Activated T-cell treated with anti-CD3 and anti-CD28 coated beads, Interleukin-2, amount 50 U/mL, for 48 hours (primary cell): Measurements from ENCODE around the gene SBF2.
"Not testable (repeated sequence)": the region's sequence is repeated elsewhere in the genome, so short reads cannot be mapped to it uniquely, and the experiment has no call there.

Experiments used
- DNase-seq, 2 experiments: peaks; one replicate each; pipeline ENCODE4 v3.0.0-alpha.2; 2020

SBF2 gene

GRCh38 chr11:10160350-10160749 is 133.7 kb downstream of the SBF2 start:
- DNase-seq: no peak

- DNase-seq: no peak
These were observed 135.6 kb downstream of the SBF2 start for GRCh38 chr11:10158461-10158860.

GRCh38 chr11:10155793-10156490 is 138.1 kb downstream of the SBF2 start:
- DNase-seq: no peak

GRCh38 chr11:10150800-10151199 is 143.2 kb downstream of the SBF2 start:
- no peak for DNase-seq

- DNase-seq: no peak
These were observed 144.5 kb downstream of the SBF2 start for GRCh38 chr11:10149553-10149952.

GRCh38 chr11:10147195-10147594 is 146.8 kb downstream of the SBF2 start:
- DNase-seq: no peak

GRCh38 chr11:10144954-10145353 is 149.1 kb downstream of the SBF2 start:
- DNase-seq: no peak

GRCh38 chr11:10139656-10140055 is 154.4 kb downstream of the SBF2 start:
- DNase-seq: no peak

- DNase-seq: no peak
These were observed 154.9 kb downstream of the SBF2 start for GRCh38 chr11:10139143-10139542.

GRCh38 chr11:10134975-10135481 is 159.0 kb downstream of the SBF2 start:
- DNase-seq: no peak

GRCh38 chr11:10134226-10134625 is 159.8 kb downstream of the SBF2 start:
- not testable (repeated sequence) for DNase-seq

- DNase-seq: not testable (repeated sequence)
These were observed 160.8 kb downstream of the SBF2 start for GRCh38 chr11:10133251-10133650.

- no peak for DNase-seq
These were observed 163.1 kb downstream of the SBF2 start for GRCh38 chr11:10130875-10131274.

- DNase-seq: not testable (repeated sequence)
These were observed 164.8 kb downstream of the SBF2 start for GRCh38 chr11:10129184-10129583.

GRCh38 chr11:10125522-10126133 is 168.4 kb downstream of the SBF2 start:
- DNase-seq: no peak

- no peak for DNase-seq
These were observed 171.5 kb downstream of the SBF2 start for GRCh38 chr11:10122326-10123197.

- no peak for DNase-seq
These were observed 175.2 kb downstream of the SBF2 start for GRCh38 chr11:10118865-10119264.

- no peak for DNase-seq
These were observed 176.2 kb downstream of the SBF2 start for GRCh38 chr11:10117709-10118351.

GRCh38 chr11:10116588-10116987 is 177.4 kb downstream of the SBF2 start:
- no peak for DNase-seq

GRCh38 chr11:10114593-10115404 is 179.2 kb downstream of the SBF2 start:
- no peak for DNase-seq

GRCh38 chr11:10113852-10114251 is 180.2 kb downstream of the SBF2 start:
- DNase-seq: no peak

- no peak for DNase-seq
These were observed 184.2 kb downstream of the SBF2 start for GRCh38 chr11:10109806-10110205.
